Esophagus squamous epithelium (tissue), 5 donors: ENCODE results near the gene LAMC3. TPM values are rescaled to one million over a fixed set of nuclear protein-coding genes. Genes with fewer than 3 reads are reported as not detected.
A peak's percentile ranks its signal among the peaks of the same experiment; 100 is the strongest.

ENCODE experiments used
- DNase-seq: peaks from one replicate; lab custom pipeline; 2025; lab: John Stamatoyannopoulos, UW
- H3K27ac ChIP-seq, 4 donors: fragments of 200-600 bp; sonication (generic); one replicate each; pipeline ENCODE4 v1.5.1; 2016 to 2019; ENCODE audit warnings: mild to moderate bottlenecking in 1 of 4
- H3K27me3 ChIP-seq, 4 donors: fragments of 200-600 bp; sonication (generic); 1 replicate in 3 of 4; 2 replicates in 1 of 4; pipeline versions ENCODE4 v1.5.1 to v1.6.0; 2017 to 2021; ENCODE audit warnings: antibody characterized with exemption in 1 of 4
- H3K36me3 ChIP-seq, 3 donors: fragments of 200-600 bp; sonication (generic); one replicate each; pipeline ENCODE4 v1.5.1; 2016 to 2019
- H3K4me1 ChIP-seq, 3 donors: fragments of 200-600 bp; sonication (generic); one replicate each; pipeline ENCODE4 v1.5.1; 2017 to 2019
- H3K4me3 ChIP-seq, 4 donors: fragments of 200-600 bp; sonication (generic); 1 replicate in 3 of 4; 2 replicates in 1 of 4; pipeline ENCODE4 v1.5.1; 2016 to 2019; ENCODE audit warnings: mild to moderate bottlenecking in 2 of 4, moderate library complexity in 1 of 4
- H3K9me3 ChIP-seq, 3 donors: fragments of 200-600 bp; sonication (generic); one replicate each; pipeline ENCODE4 v1.5.1; 2016 to 2019
- CTCF ChIP-seq, 6 experiments: fragments of 450-650 bp in 4 of 6; fragments of 200-600 bp in 2 of 6; sonication (generic) in 2 of 6; IDR thresholded peaks; one replicate each; pipeline ENCODE4 v1.5.1; 2016 to 2019; ENCODE audit warnings: antibody characterized with exemption in 6 of 6, mild to moderate bottlenecking in 4 of 6, moderate library complexity in 4 of 6
- POLR2A ChIP-seq, 4 donors: fragments of 450-650 bp; IDR thresholded peaks; one replicate each; pipeline ENCODE4 v1.6.1; 2017; ENCODE audit warnings: antibody characterized with exemption in 4 of 4, mild to moderate bottlenecking in 4 of 4, moderate library complexity in 3 of 4
- WGBS, 2 donors: methylation state at CpG; one replicate each; pipeline ENCODE4 v1.1.5; 2018; 5-methylcytosine and 5-hydroxymethylcytosine counted together
- intact Hi-C: fragments of 100-400 bp; cut with DNase I; formaldehyde crosslinking; loops from one replicate; pipeline ENCODE4 v1.15.0; 2022
- total RNA-seq, 4 donors: library from RNA; depleted of rRNA; stranded (reverse); fragments of >200 nt; gene quantifications; one replicate each; pipeline ENCODE4 v1.1.0, GENCODE V29; 2016
- donor health status: DM: yes; HTN: yes; CAD: no.

LAMC3 gene
- total RNA-seq, 4 donors from 2014 or later, result 0.53 to 4.6 (median 2.7) TPM

- Histone ChIP-seq H3K4me1 (peaks cover 0 to 17% (median 7%) of the 10 kb centered on the region in 3 donors), H3K9me3 (no peaks in the 10 kb centered on the region), H3K4me3 (no peak overlapping the region), H3K27ac (no peak overlapping the region), H3K36me3 (no peaks in the 10 kb centered on the region), H3K27me3 (peaks cover 0 to 43% (median 0%) of the 10 kb centered on the region in 4 donors)
- intact Hi-C loops, result no loop called here
- DNase-seq, result no peak
- TF ChIP-seq CTCF (IDR thresholded peaks at IDR 0.05) (no peak), POLR2A (IDR thresholded peaks at IDR 0.05) (no peak)
- WGBS, 2 donors, result 100% methylated on average over 1 to 2 of the region's 3 CpGs
Measured at GRCh38 chr9:131035548-131035947, 26.6 kb downstream of the LAMC3 start.

DNA sequence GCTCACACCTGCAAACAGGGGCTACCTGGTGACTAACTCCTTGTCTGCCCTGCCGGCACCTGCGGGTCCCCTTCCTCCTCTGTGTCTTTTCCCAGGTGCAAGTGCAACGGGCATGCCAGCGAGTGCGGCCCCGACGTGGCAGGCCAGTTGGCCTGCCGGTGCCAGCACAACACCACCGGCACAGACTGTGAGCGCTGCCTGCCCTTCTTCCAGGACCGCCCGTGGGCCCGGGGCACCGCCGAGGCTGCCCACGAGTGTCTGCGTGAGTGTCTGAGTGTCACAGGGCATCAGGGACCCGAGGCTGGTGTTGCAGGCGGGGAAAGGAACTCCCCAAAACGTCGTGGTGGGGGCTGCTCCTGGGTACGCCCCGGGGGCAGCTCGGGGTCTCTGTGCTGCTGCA, 27.1 kb downstream of the LAMC3 start:
- TF ChIP-seq CTCF (IDR thresholded peaks at IDR 0.05) (no peak), POLR2A (IDR thresholded peaks at IDR 0.05) (no peak)
- WGBS, 2 donors, result 91% methylated on average over 4 of the region's 24 CpGs; no CpG with 5 or more reads in 1 of the 2 donors

DNA sequence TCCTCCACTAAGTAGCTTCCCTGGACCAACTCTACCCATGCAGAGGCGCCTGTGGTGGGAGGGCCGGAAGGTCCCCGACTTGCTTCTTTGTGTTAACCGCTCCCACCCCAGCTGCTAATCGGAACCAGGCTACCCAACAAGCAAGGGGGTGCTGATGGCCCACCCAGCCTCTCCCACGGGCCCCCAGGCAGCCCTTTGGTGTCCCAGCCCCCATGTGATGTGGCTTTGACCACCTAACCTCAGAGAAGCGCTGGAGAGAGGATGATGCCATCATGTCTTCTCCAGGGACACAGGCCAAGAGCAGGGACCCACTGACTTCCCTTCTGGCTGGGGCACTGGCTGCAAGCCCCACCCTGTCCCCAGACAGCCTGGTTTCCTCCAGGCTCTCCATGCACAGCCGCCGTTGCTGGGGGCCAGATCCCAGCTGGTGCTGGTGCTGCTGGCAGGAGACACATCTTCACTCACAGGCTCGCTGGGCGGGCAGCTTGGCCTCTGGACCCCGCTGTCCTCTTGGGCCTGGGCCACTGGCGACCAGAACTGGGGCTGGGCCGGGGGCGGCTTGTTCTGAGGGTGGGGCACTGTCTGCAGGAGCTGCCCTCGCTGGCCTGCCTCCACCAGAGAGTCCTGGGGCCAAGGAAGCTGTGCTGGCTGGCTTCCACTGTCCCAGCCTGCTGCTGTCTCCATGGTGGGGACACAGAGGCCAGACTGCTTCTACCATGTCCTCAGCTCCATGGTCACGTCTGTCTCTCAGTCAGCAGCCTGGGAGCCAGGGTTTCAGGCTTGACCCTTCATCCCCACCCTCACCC, 27.8 kb downstream of the LAMC3 start:
- intact Hi-C loops, result no loop called here
- no peak for DNase-seq
- peaks cover 0 to 17% (median 7%) of the 10 kb centered on the region in 3 donors for H3K4me1 ChIP-seq
- TF ChIP-seq CTCF (IDR thresholded peaks at IDR 0.05) (no peak), POLR2A (IDR thresholded peaks at IDR 0.05) (no peak)
- H3K9me3 ChIP-seq, result no peaks in the 10 kb centered on the region
- 50 to 53% methylated on average over 1 to 5 of the region's 17 CpGs for WGBS, 2 donors
- H3K36me3 ChIP-seq, result no peaks in the 10 kb centered on the region
- H3K4me3 ChIP-seq, result no peak overlapping the region
- H3K27me3 ChIP-seq, result peaks cover 0 to 42% (median 0%) of the 10 kb centered on the region in 4 donors
- H3K27ac ChIP-seq, result peak overlapping the region in 2 of 4 donors; percentile 39 to 65

More for the DNA sequence above, 27.1 kb downstream of the LAMC3 start:
- no peaks in the 10 kb centered on the region for H3K36me3 ChIP-seq
- peaks cover 0 to 43% (median 0%) of the 10 kb centered on the region in 4 donors for H3K27me3 ChIP-seq
- intact Hi-C loops, result no loop called here
- H3K27ac ChIP-seq, result no peak overlapping the region
- no peak for DNase-seq
- H3K4me3 ChIP-seq, result no peak overlapping the region
- peaks cover 0 to 17% (median 7%) of the 10 kb centered on the region in 3 donors for H3K4me1 ChIP-seq
- H3K9me3 ChIP-seq, result no peaks in the 10 kb centered on the region

- peaks cover 0 to 17% (median 7%) of the 10 kb centered on the region in 3 donors for H3K4me1 ChIP-seq
- TF ChIP-seq POLR2A (IDR thresholded peaks at IDR 0.05), result no peak
- TF ChIP-seq CTCF (IDR thresholded peaks at IDR 0.05), result no peak
- WGBS, 2 donors, result 55 to 57% methylated on average over 25 to 26 of the region's 26 CpGs
- H3K9me3 ChIP-seq, result no peaks in the 10 kb centered on the region
- no peak for DNase-seq
- no peak overlapping the region for H3K4me3 ChIP-seq
- H3K27me3 ChIP-seq, result peaks cover 0 to 40% (median 0%) of the 10 kb centered on the region in 4 donors
- H3K36me3 ChIP-seq, result no peaks in the 10 kb centered on the region
- intact Hi-C loops, result no loop called here
- peak overlapping the region in 2 of 4 donors; percentile 39 to 65 for H3K27ac ChIP-seq
Measured at GRCh38 chr9:131037335-131038255, 28.6 kb downstream of the LAMC3 start.
